HG03469 (cell line): ENCODE results near the gene PER2.

Source experiments
- ATAC-seq: cut with Tn5 transposase; IDR thresholded peaks from one replicate; pipeline ENCODE4 v1.9.1; 2021; ENCODE audit warnings: mild to moderate bottlenecking, moderate library complexity, moderate number of reproducible peaks; ENCODE audit not compliant: unreplicated experiment

Gene PER2

GRCh38 chr2:238233625-238234024 lies 54.8 kb downstream of the PER2 start:
- ATAC-seq: no peak

GRCh38 chr2:238231809-238232208 lies 56.6 kb downstream of the PER2 start:
- ATAC-seq: no peak

- ATAC-seq: peak; percentile 56
Measured at GRCh38 chr2:238231251-238231793, 57.1 kb downstream of the PER2 start.

GRCh38 chr2:238230699-238231098 lies 57.7 kb downstream of the PER2 start:
- no peak for ATAC-seq

GRCh38 chr2:238228700-238229099 lies 59.7 kb downstream of the PER2 start:
- ATAC-seq: no peak

GRCh38 chr2:238227587-238228032 lies 60.8 kb downstream of the PER2 start:
- ATAC-seq: no peak

- no peak for ATAC-seq
Measured at GRCh38 chr2:238226698-238227586, 61.5 kb downstream of the PER2 start.

GRCh38 chr2:238225911-238226697 lies 62.3 kb downstream of the PER2 start:
- no peak for ATAC-seq

GRCh38 chr2:238225121-238225520 lies 63.3 kb downstream of the PER2 start:
- ATAC-seq: no peak

GRCh38 chr2:238224356-238225035 lies 63.9 kb downstream of the PER2 start:
- no peak for ATAC-seq

- ATAC-seq: no peak
Measured at GRCh38 chr2:238220892-238221521, 67.4 kb downstream of the PER2 start.

GRCh38 chr2:238220274-238220891 lies 68.0 kb downstream of the PER2 start:
- ATAC-seq: no peak

GRCh38 chr2:238216651-238217184 lies 71.7 kb downstream of the PER2 start:
- no peak for ATAC-seq

GRCh38 chr2:238207006-238207405 lies 81.4 kb downstream of the PER2 start:
- no peak for ATAC-seq

- ATAC-seq: no peak
Measured at GRCh38 chr2:238203973-238204683, 84.3 kb downstream of the PER2 start.

GRCh38 chr2:238203094-238203972 lies 85.1 kb downstream of the PER2 start, which contains the start of gene ILKAP:
Gene ILKAP, minus strand, starts transcription at chr2:238203695. Its CDS starts 142 bp downstream, at chr2:238203553.
- ATAC-seq: peak; percentile 81

- no peak for ATAC-seq
Measured at GRCh38 chr2:238202326-238203093, 85.9 kb downstream of the PER2 start.
